Liver (tissue), 6 donors: ENCODE data around the gene TPX2. TPM values are rescaled to one million over a fixed set of nuclear protein-coding genes. Genes with fewer than 3 reads are reported as not detected.

Source experiments
- FOXA1 ChIP-seq: IDR thresholded peaks from 2 replicates; pipeline ENCODE4 v1.6.1; 2016; ENCODE audit warnings: antibody characterized with exemption
- GABPA ChIP-seq, 2 donors: IDR thresholded peaks in 1 of 2; conservative IDR thresholded peaks in 1 of 2; 2 replicates each; pipeline ENCODE4 v1.6.1; 2016; ENCODE audit warnings: antibody characterized with exemption in 2 of 2, mild to moderate bottlenecking in 1 of 2, moderate library complexity in 1 of 2
- polyA plus RNA-seq, 2 donors: library from polyadenylated mRNA; stranded (reverse) in 1 of 2; unstranded in 1 of 2; fragments of 200-250 nt in 1 of 2; fragments of >200 nt in 1 of 2; fragmentation: Nextera tagmentation in 1 of 2; extraction: Ambion mirVana in 1 of 2; gene quantifications; one replicate each; pipeline versions ENCODE4 v1.2.1 to v1.2.3, GENCODE V29; 2013 to 2015
- small RNA-seq: library from RNA; depleted of rRNA; stranded (forward); fragments of <200 nt; gene quantifications from one replicate; pipeline ENCODE3, GENCODE V24; 2014
- total RNA-seq, 2 donors: library from RNA; depleted of rRNA; stranded (reverse); fragments of >200 nt; gene quantifications; one replicate each; pipeline ENCODE4 v1.2.3, GENCODE V29; 2014
- donor health status: healthy.
- donor health status: healthy.
- donor health status: healthy.

TPX2 gene
- total and polyA plus RNA-seq, 4 donors, result 1.1 to 40.8 (median 2.4) TPM

DNA sequence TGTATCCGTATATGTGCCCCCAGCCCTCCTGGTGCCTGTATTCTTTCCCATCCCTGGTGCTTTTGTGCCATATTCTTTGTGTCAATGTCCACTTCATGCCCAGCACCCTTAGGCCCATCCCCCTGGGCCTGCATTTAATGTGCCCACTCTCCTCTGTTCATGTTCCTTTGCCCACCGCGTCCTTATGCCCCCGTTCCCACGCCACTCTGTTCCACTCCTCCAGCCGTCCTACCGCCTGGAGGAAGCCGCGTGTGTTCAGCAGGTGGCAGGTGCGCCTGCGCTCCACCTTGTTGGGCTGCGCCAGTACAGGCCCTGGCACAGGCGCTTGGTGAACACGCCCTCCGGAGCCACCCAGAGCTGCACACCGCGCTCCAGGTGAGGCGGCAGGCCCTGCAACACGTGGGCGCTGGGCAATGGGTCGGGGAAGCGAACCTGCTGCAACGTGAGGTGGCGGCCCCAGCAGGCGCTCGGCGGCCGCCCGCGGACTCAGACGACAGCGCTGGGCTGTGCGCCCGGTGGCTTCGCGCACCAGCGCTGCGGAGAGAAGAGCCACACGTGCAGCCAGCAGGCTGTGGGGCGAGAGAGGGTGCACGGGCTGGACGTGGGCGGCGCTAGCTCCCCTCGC is 110.3 kb downstream of the TPX2 start (continued):
- TF ChIP-seq FOXA1 (no peak), GABPA (IDR thresholded peaks at IDR 0.05 in 1 of 2, conservative IDR thresholded peaks at IDR 0.05 in 1 of 2) (no peak)

Small RNA genes within 50 kb of the gene (small RNA-seq; reads per million reads assigned to genes)
- gene AL160175.1, result not detected

Other genes starting within 250 kb of the TPX2 start
- 10 to 100 TPM; 57.6 to 96.1 TPM for gene HM13, start 224.8 kb upstream of the TPX2 start, total RNA-seq
- gene HM13, start 224.8 kb upstream of the TPX2 start, polyA plus RNA-seq, result 100 to 1,000 TPM; 102 to 210 TPM
- 100 to 1,000 TPM in 1 of 2 donors, 10 to 100 TPM in 1; 46.4 to 117 TPM for gene ID1, start 134.0 kb upstream of the TPX2 start, total RNA-seq
- 10 to 100 TPM; 33.9 to 96.1 TPM for gene ID1, start 134.0 kb upstream of the TPX2 start, polyA plus RNA-seq
- under 1 TPM in 1 of 2 donors, not detected in 1; 0.59 TPM for gene COX4I2, start 101.4 kb upstream of the TPX2 start, total RNA-seq
- under 1 TPM; 0.35 to 0.81 TPM for gene COX4I2, start 101.4 kb upstream of the TPX2 start, polyA plus RNA-seq
- gene BCL2L1, start 16.4 kb upstream of the TPX2 start, total RNA-seq, result 100 to 1,000 TPM in 1 of 2 donors, 10 to 100 TPM in 1; 48.4 to 124 TPM
- gene BCL2L1, start 16.4 kb upstream of the TPX2 start, polyA plus RNA-seq, result 10 to 100 TPM; 29.7 to 43.7 TPM
- gene MYLK2, start 80.1 kb downstream of the TPX2 start, total RNA-seq, result under 1 TPM in 1 of 2 donors, not detected in 1; 0.19 TPM
- under 1 TPM in 1 of 2 donors, not detected in 1; 0.08 TPM for gene MYLK2, start 80.1 kb downstream of the TPX2 start, polyA plus RNA-seq
- under 1 TPM; 0.25 to 0.51 TPM for gene FOXS1, start 106.3 kb downstream of the TPX2 start, total RNA-seq
- gene FOXS1, start 106.3 kb downstream of the TPX2 start, polyA plus RNA-seq, result under 1 TPM; 0.21 to 0.31 TPM
- under 1 TPM; 0.42 to 0.61 TPM for gene DUSP15, start 131.2 kb downstream of the TPX2 start, total RNA-seq
- under 1 TPM in 1 of 2 donors, not detected in 1; 0.35 TPM for gene DUSP15, start 131.2 kb downstream of the TPX2 start, polyA plus RNA-seq
- under 1 TPM in 1 of 2 donors, not detected in 1; 0.08 TPM for gene TTLL9, start 131.3 kb downstream of the TPX2 start, total RNA-seq
- under 1 TPM in 1 of 2 donors, not detected in 1; 0.06 TPM for gene TTLL9, start 131.3 kb downstream of the TPX2 start, polyA plus RNA-seq
- 1 to 10 TPM; 2.2 to 3.4 TPM for gene PDRG1, start 212.8 kb downstream of the TPX2 start, total RNA-seq
- 1 to 10 TPM; 3.8 to 8.0 TPM for gene PDRG1, start 212.8 kb downstream of the TPX2 start, polyA plus RNA-seq
- gene XKR7, start 228.9 kb downstream of the TPX2 start, total RNA-seq, result under 1 TPM; under 0.01 to 0.05 TPM
- gene XKR7, start 228.9 kb downstream of the TPX2 start, polyA plus RNA-seq, result not detected